GM23338 (cell line): ENCODE data around the gene CD84. TPM values are rescaled to one million over a fixed set of nuclear protein-coding genes. Genes with fewer than 3 reads are reported as not detected.
A peak's percentile ranks its signal among the peaks of the same experiment; 100 is the strongest.
"Not testable (repeated sequence)": the region's sequence is repeated elsewhere in the genome, so short reads cannot be mapped to it uniquely, and the experiment has no call there.

Source experiments
- ATAC-seq: fragments of 200-7000 bp; cut with Tn5 transposase; 3 replicates; pipeline ENCODE4 v1.9.1; 2020
- DNase-seq: peaks from one replicate; pipeline ENCODE4 v3.0.0-alpha.2; 2015; ENCODE audit warnings: low spot score
- H2AFZ ChIP-seq: fragments of 200-600 bp; sonication (generic); 2 replicates; pipeline ENCODE4 v1.8.0; 2016; ENCODE audit warnings: antibody characterized with exemption, mild to moderate bottlenecking, moderate library complexity
- H3F3A ChIP-seq: fragments of 200-600 bp; sonication (generic); replicated peaks from 2 replicates; pipeline ENCODE4 v1.8.0; 2017; ENCODE audit warnings: antibody characterized with exemption, mixed run types, low read depth
- H3K27ac ChIP-seq: fragments of 200-600 bp; sonication (generic); 2 replicates; pipeline ENCODE4 v1.6.1; 2016; ENCODE audit warnings: low read depth
- H3K27me3 ChIP-seq: fragments of 200-600 bp; sonication (generic); 2 replicates; pipeline ENCODE4 v1.8.0; 2016; ENCODE audit warnings: mild to moderate bottlenecking, mixed run types, moderate library complexity; ENCODE audit not compliant: insufficient read depth
- H3K36me3 ChIP-seq: fragments of 200-600 bp; sonication (generic); 2 replicates; pipeline ENCODE4 v1.8.0; 2016; ENCODE audit warnings: mild to moderate bottlenecking; ENCODE audit not compliant: insufficient read depth
- H3K4me1 ChIP-seq: fragments of 200-600 bp; sonication (generic); 2 replicates; pipeline ENCODE4 v1.8.0; 2016; ENCODE audit warnings: mild to moderate bottlenecking, moderate library complexity; ENCODE audit not compliant: insufficient read depth
- H3K4me2 ChIP-seq: fragments of 200-600 bp; sonication (generic); 2 replicates; pipeline ENCODE4 v1.7.1; 2017; ENCODE audit warnings: mixed run types
- H3K4me3 ChIP-seq: fragments of 200-600 bp; sonication (generic); 2 replicates; pipeline ENCODE4 v1.6.1; 2016; ENCODE audit warnings: mixed run types
- H3K79me2 ChIP-seq: fragments of 200-600 bp; sonication (generic); replicated peaks from 2 replicates; pipeline ENCODE4 v1.8.0; 2017; ENCODE audit warnings: mild to moderate bottlenecking; ENCODE audit not compliant: insufficient read depth
- H3K9me2 ChIP-seq: fragments of 200-600 bp; sonication (generic); 2 replicates; pipeline ENCODE4 v1.8.0; 2017; ENCODE audit not compliant: insufficient read depth
- H4K20me1 ChIP-seq: fragments of 200-600 bp; sonication (generic); replicated peaks from 2 replicates; pipeline ENCODE4 v1.8.0; 2017; ENCODE audit warnings: mild to moderate bottlenecking; ENCODE audit not compliant: insufficient read depth
- H3K27ac Mint-ChIP-seq: 2 replicates; pipeline ENCODE4 v1.8.0; 2020; ENCODE audit warnings: inconsistent platforms, mild to moderate bottlenecking, moderate library complexity, mixed read lengths
- H3K27me3 Mint-ChIP-seq: 3 replicates; pipeline ENCODE4 v1.8.0; 2022; ENCODE audit warnings: low read depth, mild to moderate bottlenecking, moderate library complexity, mixed read lengths, inconsistent platforms; ENCODE audit not compliant: insufficient read depth, poor library complexity
- H3K36me3 Mint-ChIP-seq: 3 replicates; pipeline ENCODE4 v1.8.0; 2021; ENCODE audit warnings: low read depth, mild to moderate bottlenecking, inconsistent platforms, moderate library complexity, mixed read lengths
- H3K4me1 Mint-ChIP-seq: 3 replicates; pipeline ENCODE4 v1.8.0; 2020; ENCODE audit warnings: mild to moderate bottlenecking, inconsistent platforms, mixed read lengths
- H3K4me3 Mint-ChIP-seq: 3 replicates; pipeline ENCODE4 v1.8.0; 2021; ENCODE audit warnings: moderate library complexity, mild to moderate bottlenecking, inconsistent platforms, mixed read lengths
- H3K9me3 Mint-ChIP-seq: 3 replicates; pipeline ENCODE4 v1.8.0; 2020; ENCODE audit warnings: moderate library complexity, mild to moderate bottlenecking, inconsistent platforms, mixed read lengths
- JUNB ChIP-seq: IDR thresholded peaks from one replicate; pipeline ENCODE4 v1.6.1; 2016; ENCODE audit warnings: antibody characterized with exemption; ENCODE audit not compliant: unreplicated experiment
- STAT1 ChIP-seq: IDR thresholded peaks from one replicate; pipeline ENCODE4 v1.6.1; 2016; ENCODE audit warnings: antibody characterized with exemption; ENCODE audit not compliant: unreplicated experiment
- ZNF114 ChIP-seq: fragments of 250-450 bp; sonication (Bioruptor Pico); IDR thresholded peaks from 2 replicates; pipeline ENCODE4 v1.5.0; 2020; ENCODE audit warnings: mild to moderate bottlenecking, moderate library complexity
- polyA plus RNA-seq: library from polyadenylated mRNA; unstranded; fragments of >200 nt; fragmentation: Nextera tagmentation; extraction: Ambion mirVana; gene quantifications from 2 replicates; pipeline ENCODE4 v1.2.1, GENCODE V29; 2016
- total RNA-seq: library from RNA; depleted of rRNA; stranded (reverse); fragments of >200 nt; shearing (Covaris generic); gene quantifications from 2 replicates; pipeline ENCODE4 v1.2.3, GENCODE V29; 2014
- TF ChIP-seq, protein P1 (sequence below): IDR thresholded peaks from one replicate; pipeline ENCODE4 v1.6.1; 2018; ENCODE audit warnings: antibody characterized with exemption; ENCODE audit not compliant: unreplicated experiment
- TF ChIP-seq, protein P2 (sequence below): IDR thresholded peaks from 2 replicates; pipeline ENCODE4 v1.6.1; 2016; ENCODE audit warnings: antibody characterized with exemption
- TF ChIP-seq, protein P3 (sequence below), 2 experiments: fragments of 200-600 bp in 1 of 2; sonication (generic) in 1 of 2; conservative IDR thresholded peaks; 2 replicates each; pipeline versions ENCODE4 v1.5.1 to v1.6.1; 2016 to 2017; ENCODE audit warnings: antibody characterized with exemption in 2 of 2, low read depth in 2 of 2, mild to moderate bottlenecking in 2 of 2, moderate library complexity in 1 of 2

Gene CD84
- total and polyA plus RNA-seq, 2 experiments from 2014 or later = not detected

DNA sequence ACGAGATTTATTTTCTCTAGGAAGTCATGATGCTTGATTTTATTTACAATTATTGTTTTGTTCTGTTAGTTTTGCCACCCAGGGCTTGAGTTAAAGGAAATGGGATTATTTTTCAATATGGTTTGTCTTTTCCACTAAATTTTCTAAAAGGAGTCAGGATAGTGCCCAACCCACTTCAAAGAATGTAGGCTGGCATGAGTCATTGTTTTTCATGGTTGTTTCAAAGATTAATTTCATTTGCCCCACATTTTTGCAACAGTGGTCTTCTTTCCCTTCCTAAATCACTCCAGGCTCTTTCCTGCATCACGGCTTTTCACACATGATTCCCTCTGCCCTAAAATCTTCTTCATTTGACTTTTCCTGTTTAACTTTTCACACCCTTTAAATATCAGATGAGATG lies 58.7 kb downstream of the CD84 start:
- Histone ChIP-seq H3K9me2 (no peaks in the 10 kb centered on the region), H3K79me2 (no peaks in the 10 kb centered on the region), H3K36me3 (no peaks in the 10 kb centered on the region), H3K4me1 (peaks cover 26% of the 10 kb centered on the region), H3K27me3 (no peaks in the 10 kb centered on the region), H3K4me3 (no peak overlapping the region), H4K20me1 (no peaks in the 10 kb centered on the region), H3K4me2 (peak overlapping the region; percentile 13), H3F3A (no peaks in the 10 kb centered on the region), H2AFZ (peak overlapping the region; percentile 14; the same call in 1 of the 2 replicates), H3K27ac (no peak overlapping the region)
- TF ChIP-seq ZNF114 (CRISPR knock-in tag) = no peak
- TF ChIP-seq STAT1 = no peak
- TF ChIP-seq, protein P1, sequence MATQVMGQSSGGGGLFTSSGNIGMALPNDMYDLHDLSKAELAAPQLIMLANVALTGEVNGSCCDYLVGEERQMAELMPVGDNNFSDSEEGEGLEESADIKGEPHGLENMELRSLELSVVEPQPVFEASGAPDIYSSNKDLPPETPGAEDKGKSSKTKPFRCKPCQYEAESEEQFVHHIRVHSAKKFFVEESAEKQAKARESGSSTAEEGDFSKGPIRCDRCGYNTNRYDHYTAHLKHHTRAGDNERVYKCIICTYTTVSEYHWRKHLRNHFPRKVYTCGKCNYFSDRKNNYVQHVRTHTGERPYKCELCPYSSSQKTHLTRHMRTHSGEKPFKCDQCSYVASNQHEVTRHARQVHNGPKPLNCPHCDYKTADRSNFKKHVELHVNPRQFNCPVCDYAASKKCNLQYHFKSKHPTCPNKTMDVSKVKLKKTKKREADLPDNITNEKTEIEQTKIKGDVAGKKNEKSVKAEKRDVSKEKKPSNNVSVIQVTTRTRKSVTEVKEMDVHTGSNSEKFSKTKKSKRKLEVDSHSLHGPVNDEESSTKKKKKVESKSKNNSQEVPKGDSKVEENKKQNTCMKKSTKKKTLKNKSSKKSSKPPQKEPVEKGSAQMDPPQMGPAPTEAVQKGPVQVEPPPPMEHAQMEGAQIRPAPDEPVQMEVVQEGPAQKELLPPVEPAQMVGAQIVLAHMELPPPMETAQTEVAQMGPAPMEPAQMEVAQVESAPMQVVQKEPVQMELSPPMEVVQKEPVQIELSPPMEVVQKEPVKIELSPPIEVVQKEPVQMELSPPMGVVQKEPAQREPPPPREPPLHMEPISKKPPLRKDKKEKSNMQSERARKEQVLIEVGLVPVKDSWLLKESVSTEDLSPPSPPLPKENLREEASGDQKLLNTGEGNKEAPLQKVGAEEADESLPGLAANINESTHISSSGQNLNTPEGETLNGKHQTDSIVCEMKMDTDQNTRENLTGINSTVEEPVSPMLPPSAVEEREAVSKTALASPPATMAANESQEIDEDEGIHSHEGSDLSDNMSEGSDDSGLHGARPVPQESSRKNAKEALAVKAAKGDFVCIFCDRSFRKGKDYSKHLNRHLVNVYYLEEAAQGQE = no peak
- TF ChIP-seq, protein P2, sequence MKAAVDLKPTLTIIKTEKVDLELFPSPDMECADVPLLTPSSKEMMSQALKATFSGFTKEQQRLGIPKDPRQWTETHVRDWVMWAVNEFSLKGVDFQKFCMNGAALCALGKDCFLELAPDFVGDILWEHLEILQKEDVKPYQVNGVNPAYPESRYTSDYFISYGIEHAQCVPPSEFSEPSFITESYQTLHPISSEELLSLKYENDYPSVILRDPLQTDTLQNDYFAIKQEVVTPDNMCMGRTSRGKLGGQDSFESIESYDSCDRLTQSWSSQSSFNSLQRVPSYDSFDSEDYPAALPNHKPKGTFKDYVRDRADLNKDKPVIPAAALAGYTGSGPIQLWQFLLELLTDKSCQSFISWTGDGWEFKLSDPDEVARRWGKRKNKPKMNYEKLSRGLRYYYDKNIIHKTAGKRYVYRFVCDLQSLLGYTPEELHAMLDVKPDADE = no peak
- Mint-ChIP-seq H3K4me1 (peaks cover 27% of the 10 kb centered on the region), H3K4me3 (no peak overlapping the region; the same call in 2 of the 3 replicates), H3K36me3 (no peaks in the 10 kb centered on the region), H3K27ac (no peak overlapping the region), H3K27me3 (peaks cover 4% of the 10 kb centered on the region), H3K9me3 (peaks cover 4% of the 10 kb centered on the region; the same call in 2 of the 3 replicates)
- ATAC-seq (no peak), DNase-seq (no peak)

DNA sequence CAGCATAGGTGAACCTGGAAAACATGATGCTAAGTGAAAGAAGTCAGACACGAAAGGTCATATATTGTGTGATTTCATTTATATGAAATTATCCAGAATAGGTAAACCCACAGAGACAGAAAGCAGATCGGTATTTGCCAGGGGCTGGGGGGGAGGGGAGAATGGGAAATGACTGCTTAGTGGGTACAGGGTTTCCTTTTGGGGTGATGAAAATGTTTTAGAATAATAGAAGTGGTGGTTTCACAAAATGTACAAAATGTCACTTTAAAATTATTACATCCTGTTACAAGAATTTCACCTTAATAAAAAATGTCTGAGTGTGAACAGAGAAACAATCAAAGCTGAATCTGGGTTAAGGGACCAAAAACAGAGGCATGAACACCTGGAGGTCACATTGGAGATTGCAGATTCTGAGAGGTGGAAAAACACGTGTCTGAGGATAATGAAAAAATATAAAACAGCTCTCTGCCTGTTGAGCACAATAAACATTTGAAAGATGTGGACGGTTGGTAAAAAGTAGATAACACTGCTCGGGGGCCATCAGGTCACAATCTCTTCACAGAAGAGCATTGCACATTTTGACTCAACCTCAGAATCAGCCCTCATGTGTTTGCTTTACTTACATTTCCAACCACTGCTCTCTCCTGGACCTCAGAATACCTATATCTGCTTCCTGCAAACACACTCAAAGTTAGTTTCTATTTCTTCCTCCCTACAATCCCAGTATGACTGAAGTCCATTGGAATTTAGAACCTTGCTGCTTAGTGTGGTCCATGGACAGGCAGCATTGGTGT lies 59.5 kb downstream of the CD84 start:
- H3K27me3 Mint-ChIP-seq = peaks cover 4% of the 10 kb centered on the region

DNA sequence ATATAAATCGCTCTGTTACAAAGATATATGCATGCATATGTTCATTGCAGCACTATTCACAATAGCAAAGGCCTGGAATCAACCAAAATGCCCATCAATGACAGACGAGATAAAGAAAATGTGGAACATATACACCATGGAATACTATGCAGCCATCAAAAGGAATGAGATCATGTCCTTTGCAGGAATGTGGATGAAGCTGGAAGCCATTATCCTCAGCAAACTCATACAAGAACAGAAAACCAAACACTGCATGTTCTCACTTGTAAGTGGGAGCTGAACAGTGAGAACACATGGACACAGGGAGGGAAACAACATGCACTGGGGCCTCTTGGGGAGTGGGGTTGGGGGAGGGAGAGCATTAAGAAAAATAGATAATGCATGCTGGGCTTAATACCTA lies 61.8 kb downstream of the CD84 start:
- H3K4me1 Mint-ChIP-seq = peaks cover 27% of the 10 kb centered on the region
- not testable (repeated sequence) for H3K27ac ChIP-seq, H4K20me1 ChIP-seq, H3K36me3 ChIP-seq, H3K9me3 Mint-ChIP-seq, H3K27me3 ChIP-seq, H3K36me3 Mint-ChIP-seq, H3K4me2 ChIP-seq, H3K27ac Mint-ChIP-seq, H3K4me3 Mint-ChIP-seq, H3K9me2 ChIP-seq, H2AFZ ChIP-seq, H3K79me2 ChIP-seq, H3K27me3 Mint-ChIP-seq, H3K4me3 ChIP-seq, DNase-seq, H3F3A ChIP-seq, ATAC-seq
- H3K4me1 ChIP-seq = peaks cover 26% of the 10 kb centered on the region

More for the DNA sequence above, 59.5 kb downstream of the CD84 start:
- no peak overlapping the region for H3K4me3 ChIP-seq
- H3K27ac ChIP-seq = no peak overlapping the region
- H3K9me2 ChIP-seq = no peaks in the 10 kb centered on the region
- ATAC-seq (peak; percentile 48), DNase-seq (peak; percentile 28)
- Mint-ChIP-seq H3K27ac (no peak overlapping the region; the same call in 1 of the 2 replicates), H3K4me1 (peaks cover 27% of the 10 kb centered on the region), H3K9me3 (peaks cover 4% of the 10 kb centered on the region; the same call in 2 of the 3 replicates), H3K4me3 (no peak overlapping the region), H3K36me3 (no peaks in the 10 kb centered on the region)
- H3K79me2 ChIP-seq = no peaks in the 10 kb centered on the region
- H3K4me2 ChIP-seq = peak overlapping the region; percentile 13
- TF ChIP-seq, protein P3, sequence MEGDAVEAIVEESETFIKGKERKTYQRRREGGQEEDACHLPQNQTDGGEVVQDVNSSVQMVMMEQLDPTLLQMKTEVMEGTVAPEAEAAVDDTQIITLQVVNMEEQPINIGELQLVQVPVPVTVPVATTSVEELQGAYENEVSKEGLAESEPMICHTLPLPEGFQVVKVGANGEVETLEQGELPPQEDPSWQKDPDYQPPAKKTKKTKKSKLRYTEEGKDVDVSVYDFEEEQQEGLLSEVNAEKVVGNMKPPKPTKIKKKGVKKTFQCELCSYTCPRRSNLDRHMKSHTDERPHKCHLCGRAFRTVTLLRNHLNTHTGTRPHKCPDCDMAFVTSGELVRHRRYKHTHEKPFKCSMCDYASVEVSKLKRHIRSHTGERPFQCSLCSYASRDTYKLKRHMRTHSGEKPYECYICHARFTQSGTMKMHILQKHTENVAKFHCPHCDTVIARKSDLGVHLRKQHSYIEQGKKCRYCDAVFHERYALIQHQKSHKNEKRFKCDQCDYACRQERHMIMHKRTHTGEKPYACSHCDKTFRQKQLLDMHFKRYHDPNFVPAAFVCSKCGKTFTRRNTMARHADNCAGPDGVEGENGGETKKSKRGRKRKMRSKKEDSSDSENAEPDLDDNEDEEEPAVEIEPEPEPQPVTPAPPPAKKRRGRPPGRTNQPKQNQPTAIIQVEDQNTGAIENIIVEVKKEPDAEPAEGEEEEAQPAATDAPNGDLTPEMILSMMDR (conservative IDR thresholded peaks at IDR 0.05; ENCODE audit: low read depth in 2 of 2) = peak in 1 of 2 experiments; percentile 19; a peak in 1 of 4 replicates
- no peak for TF ChIP-seq JUNB
- H2AFZ ChIP-seq = peak overlapping the region; percentile 24; the same call in 1 of the 2 replicates
- no peaks in the 10 kb centered on the region for H3K27me3 ChIP-seq
- peaks cover 26% of the 10 kb centered on the region for H3K4me1 ChIP-seq
- no peaks in the 10 kb centered on the region for H4K20me1 ChIP-seq
- no peaks in the 10 kb centered on the region for H3F3A ChIP-seq
- H3K36me3 ChIP-seq = no peaks in the 10 kb centered on the region

DNA sequence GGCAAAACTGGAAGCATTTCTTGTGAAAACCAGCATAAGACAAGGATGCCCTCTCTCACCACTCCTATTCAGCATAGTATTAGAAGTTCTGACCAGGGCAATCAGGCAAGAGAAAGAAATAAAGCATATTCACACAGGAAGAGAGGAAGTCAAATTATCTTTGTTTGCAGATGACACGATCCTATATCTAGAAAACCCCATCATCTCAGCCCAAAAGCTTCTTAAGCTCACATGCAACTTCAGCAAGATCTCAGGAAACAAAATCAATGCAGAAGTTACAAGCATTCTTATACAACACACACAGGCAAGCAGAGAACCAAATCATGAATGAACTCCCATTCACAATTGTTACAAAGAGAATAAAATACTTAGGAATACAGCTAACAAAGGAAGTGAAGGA lies 63.4 kb downstream of the CD84 start:
- not testable (repeated sequence) for H3K27ac Mint-ChIP-seq, H3K27me3 Mint-ChIP-seq, H3K36me3 Mint-ChIP-seq, H3K36me3 ChIP-seq, H3K27ac ChIP-seq, H4K20me1 ChIP-seq, H2AFZ ChIP-seq, DNase-seq, H3K9me2 ChIP-seq, H3F3A ChIP-seq, H3K4me3 ChIP-seq, H3K4me2 ChIP-seq, H3K27me3 ChIP-seq, H3K79me2 ChIP-seq, H3K4me3 Mint-ChIP-seq, ATAC-seq
- Mint-ChIP-seq H3K9me3 (peaks cover 11% of the 10 kb centered on the region; the same call in 2 of the 3 replicates), H3K4me1 (peaks cover 17% of the 10 kb centered on the region)
- H3K4me1 ChIP-seq = peaks cover 11% of the 10 kb centered on the region
